ENCODE measurements around the gene IFI6.

Gene IFI6

DNA sequence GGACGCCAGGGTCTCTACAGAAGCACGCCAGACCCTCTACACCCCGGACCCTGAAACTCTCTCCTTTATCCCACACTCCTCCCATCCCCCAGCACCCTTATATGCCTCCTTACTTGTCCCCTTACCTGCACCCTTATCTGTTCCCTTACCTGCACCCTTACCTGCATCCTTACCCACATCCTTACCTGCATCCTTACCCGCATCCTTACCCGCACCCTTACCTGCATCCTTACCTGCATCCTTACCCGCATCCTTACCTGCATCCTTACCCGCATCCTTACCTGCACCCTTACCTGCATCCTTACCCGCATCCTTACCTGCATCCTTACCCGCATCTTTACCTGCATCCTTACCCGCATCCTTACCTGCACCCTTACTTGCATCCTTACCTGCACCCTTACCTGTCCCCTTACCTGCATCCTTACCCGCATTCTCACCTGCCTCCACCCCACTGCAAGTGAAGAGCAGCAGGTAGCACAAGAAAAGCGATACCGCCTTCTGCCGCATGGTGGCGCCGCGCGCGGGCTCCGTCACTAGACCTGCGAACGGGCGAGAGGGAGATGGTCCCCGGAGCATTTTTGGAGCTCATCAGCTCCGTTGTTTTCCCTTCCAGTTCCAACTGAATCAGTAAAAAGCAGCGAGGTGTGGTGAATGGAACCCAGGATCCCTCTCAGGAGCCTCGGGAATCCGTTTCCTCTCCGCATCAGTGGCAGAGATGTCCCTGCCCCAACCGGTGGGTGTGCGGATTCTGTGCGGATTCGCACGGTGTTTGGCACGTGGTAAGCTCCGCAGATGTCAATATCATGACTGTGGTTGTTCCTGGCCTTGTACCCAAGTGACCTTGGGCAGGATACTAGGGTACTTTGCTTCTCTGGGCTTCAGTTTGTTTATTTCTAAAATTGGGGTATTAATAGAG, 2.9 kb downstream of the IFI6 start:
- H3F3A ChIP-seq (ENCODE audit: control insufficient read depth, insufficient read depth), result no peaks in the 10 kb centered on the region
- TF ChIP-seq EZH2phosphoT487 (IDR thresholded peaks at IDR 0.05; ENCODE audit: borderline replicate concordance, low read length), result no peak
- TF ChIP-seq, protein P1, sequence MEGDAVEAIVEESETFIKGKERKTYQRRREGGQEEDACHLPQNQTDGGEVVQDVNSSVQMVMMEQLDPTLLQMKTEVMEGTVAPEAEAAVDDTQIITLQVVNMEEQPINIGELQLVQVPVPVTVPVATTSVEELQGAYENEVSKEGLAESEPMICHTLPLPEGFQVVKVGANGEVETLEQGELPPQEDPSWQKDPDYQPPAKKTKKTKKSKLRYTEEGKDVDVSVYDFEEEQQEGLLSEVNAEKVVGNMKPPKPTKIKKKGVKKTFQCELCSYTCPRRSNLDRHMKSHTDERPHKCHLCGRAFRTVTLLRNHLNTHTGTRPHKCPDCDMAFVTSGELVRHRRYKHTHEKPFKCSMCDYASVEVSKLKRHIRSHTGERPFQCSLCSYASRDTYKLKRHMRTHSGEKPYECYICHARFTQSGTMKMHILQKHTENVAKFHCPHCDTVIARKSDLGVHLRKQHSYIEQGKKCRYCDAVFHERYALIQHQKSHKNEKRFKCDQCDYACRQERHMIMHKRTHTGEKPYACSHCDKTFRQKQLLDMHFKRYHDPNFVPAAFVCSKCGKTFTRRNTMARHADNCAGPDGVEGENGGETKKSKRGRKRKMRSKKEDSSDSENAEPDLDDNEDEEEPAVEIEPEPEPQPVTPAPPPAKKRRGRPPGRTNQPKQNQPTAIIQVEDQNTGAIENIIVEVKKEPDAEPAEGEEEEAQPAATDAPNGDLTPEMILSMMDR (IDR thresholded peaks at IDR 0.05; ENCODE audit: low read depth, low read length, poor library complexity, severe bottlenecking), result peak; percentile 87
- H3K27me3 ChIP-seq (ENCODE audit: control insufficient read depth, low read length), result peaks cover 4% of the 10 kb centered on the region
- no peaks in the 10 kb centered on the region for H3K9me2 ChIP-seq (replicated peaks; ENCODE audit: control insufficient read depth, low read length)
- H3K27ac ChIP-seq (ENCODE audit: low read depth, low read length), result no peak overlapping the region
- H3K36me3 ChIP-seq (ENCODE audit: control insufficient read depth, low read length), result no peaks in the 10 kb centered on the region
- H3K4me1 ChIP-seq (ENCODE audit: control insufficient read depth, low read length), result peaks cover 20% of the 10 kb centered on the region
- no peaks in the 10 kb centered on the region for H4K20me1 ChIP-seq (ENCODE audit: control insufficient read depth, insufficient read depth, low read depth, low read length)
- H3K79me2 ChIP-seq (ENCODE audit: control insufficient read depth, low read length), result no peaks in the 10 kb centered on the region
- H3K4me2 ChIP-seq (ENCODE audit: low read length), result peak overlapping the region; percentile 70
- H3K4me3 ChIP-seq (ENCODE audit: low read length), result peak overlapping the region; percentile 60
- H3K9me3 ChIP-seq (ENCODE audit: control insufficient read depth, insufficient read depth, low read length), result no peaks in the 10 kb centered on the region

DNA sequence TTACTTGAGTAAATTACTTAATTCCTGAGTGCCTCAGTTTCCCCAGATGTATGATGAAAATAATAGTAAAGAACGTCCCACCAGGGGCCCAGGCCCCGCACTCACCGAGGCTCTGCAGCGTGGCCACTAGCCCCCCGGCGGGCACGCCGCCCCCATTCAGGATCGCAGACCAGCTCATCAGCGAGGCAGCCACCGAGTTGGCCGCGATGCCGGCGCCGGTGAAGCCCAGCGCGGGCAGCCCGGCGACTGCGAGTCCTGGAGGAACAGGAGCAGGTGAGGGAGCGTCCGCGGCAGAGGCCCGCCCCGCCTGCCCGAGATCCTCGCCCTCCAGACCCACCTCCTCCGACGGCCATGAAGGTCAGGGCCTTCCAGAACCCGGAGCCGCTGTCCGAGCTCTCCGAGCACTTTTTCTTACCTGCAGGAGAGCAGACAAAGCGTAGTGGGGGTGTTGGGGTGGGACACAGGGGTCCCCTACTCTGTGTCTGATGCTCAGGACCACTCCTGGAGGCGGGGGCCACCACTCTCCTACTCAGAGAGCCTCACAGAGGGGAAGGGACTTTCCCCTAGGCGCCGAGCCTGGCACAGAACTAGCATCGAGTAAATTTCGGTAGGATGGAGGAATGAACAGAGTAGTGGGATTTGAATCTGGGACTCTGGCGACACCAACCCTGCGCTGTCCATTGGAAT, 3.7 kb downstream of the IFI6 start:
- H3K9me3 ChIP-seq (ENCODE audit: control insufficient read depth, insufficient read depth, low read length), result no peaks in the 10 kb centered on the region
- peaks cover 4% of the 10 kb centered on the region for H3K27me3 ChIP-seq (ENCODE audit: control insufficient read depth, low read length)
- H3K79me2 ChIP-seq (ENCODE audit: control insufficient read depth, low read length), result no peaks in the 10 kb centered on the region
- no peaks in the 10 kb centered on the region for H4K20me1 ChIP-seq (ENCODE audit: control insufficient read depth, insufficient read depth, low read depth, low read length)
- no peak overlapping the region for H3K27ac ChIP-seq (ENCODE audit: low read depth, low read length)
- peaks cover 22% of the 10 kb centered on the region for H3K4me1 ChIP-seq (ENCODE audit: control insufficient read depth, low read length)
- no peaks in the 10 kb centered on the region for H3K36me3 ChIP-seq (ENCODE audit: control insufficient read depth, low read length)
- no peaks in the 10 kb centered on the region for H3K9me2 ChIP-seq (replicated peaks; ENCODE audit: control insufficient read depth, low read length)
- no peaks in the 10 kb centered on the region for H3F3A ChIP-seq (ENCODE audit: control insufficient read depth, insufficient read depth)
- H3K4me3 ChIP-seq (ENCODE audit: low read length), result no peak overlapping the region
- TF ChIP-seq EZH2phosphoT487 (IDR thresholded peaks at IDR 0.05; ENCODE audit: borderline replicate concordance, low read length), result no peak
- TF ChIP-seq, protein P1 (IDR thresholded peaks at IDR 0.05; ENCODE audit: low read depth, low read length, poor library complexity, severe bottlenecking), result no peak
- H3K4me2 ChIP-seq (ENCODE audit: low read length), result no peak overlapping the region

DNA sequence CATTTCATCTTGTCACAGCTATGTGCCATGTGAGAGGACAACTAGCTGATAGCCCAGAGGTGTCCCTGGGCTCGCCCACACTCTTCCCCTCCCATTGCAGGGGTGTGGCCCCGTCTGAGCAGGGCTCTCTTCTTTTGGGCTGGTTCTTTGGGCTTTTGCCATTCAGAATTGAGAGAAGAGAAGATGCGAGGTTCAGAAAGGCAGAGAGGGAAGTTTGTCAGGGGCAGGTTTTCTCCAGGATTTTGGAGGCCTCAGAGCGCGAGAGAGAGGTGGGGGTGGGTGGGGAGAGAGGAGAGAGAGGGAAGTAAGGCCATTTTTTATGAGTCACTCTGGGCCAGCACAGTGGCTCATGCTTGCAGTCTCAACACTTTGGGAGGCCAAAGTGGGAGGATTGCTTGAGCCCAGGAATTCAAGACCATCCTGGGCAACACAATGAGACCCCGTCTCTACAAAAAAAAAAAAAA, 5.2 kb downstream of the IFI6 start:
- no peak overlapping the region for H3K4me2 ChIP-seq (ENCODE audit: low read length)
- H4K20me1 ChIP-seq (ENCODE audit: control insufficient read depth, insufficient read depth, low read depth, low read length), result no peaks in the 10 kb centered on the region
- no peak overlapping the region for H3K4me3 ChIP-seq (ENCODE audit: low read length)
- no peaks in the 10 kb centered on the region for H3K36me3 ChIP-seq (ENCODE audit: control insufficient read depth, low read length)
- no peaks in the 10 kb centered on the region for H3K79me2 ChIP-seq (ENCODE audit: control insufficient read depth, low read length)
- H3K27me3 ChIP-seq (ENCODE audit: control insufficient read depth, low read length), result peaks cover 4% of the 10 kb centered on the region
- no peaks in the 10 kb centered on the region for H3K9me3 ChIP-seq (ENCODE audit: control insufficient read depth, insufficient read depth, low read length)
- no peaks in the 10 kb centered on the region for H3F3A ChIP-seq (ENCODE audit: control insufficient read depth, insufficient read depth)
- H3K9me2 ChIP-seq (replicated peaks; ENCODE audit: control insufficient read depth, low read length), result no peaks in the 10 kb centered on the region
- H3K27ac ChIP-seq (ENCODE audit: low read depth, low read length), result no peak overlapping the region
- TF ChIP-seq, protein P1 (IDR thresholded peaks at IDR 0.05; ENCODE audit: low read depth, low read length, poor library complexity, severe bottlenecking), result no peak
- no peak for TF ChIP-seq EZH2phosphoT487 (IDR thresholded peaks at IDR 0.05; ENCODE audit: borderline replicate concordance, low read length)
- H3K4me1 ChIP-seq (ENCODE audit: control insufficient read depth, low read length), result peaks cover 27% of the 10 kb centered on the region

All from DOHH2 (cell line).